Astrocyte of the hippocampus (primary cell): ENCODE measurements around the gene ZNF273.
A peak's percentile ranks its signal among the peaks of the same experiment; 100 is the strongest.

Experiments used
- DNase-seq: peaks from one replicate; pipeline ENCODE4 v3.0.0; 2011; ENCODE audit warnings: low read depth, low spot score

ZNF273 gene

GRCh38 chr7:64876792-64877713, 26.0 kb upstream of the ZNF273 start:
- DNase-seq = peak; percentile 81

- DNase-seq = no peak
Measured at GRCh38 chr7:64877714-64878610, 25.1 kb upstream of the ZNF273 start.

GRCh38 chr7:64878684-64879083, 24.4 kb upstream of the ZNF273 start:
- DNase-seq = no peak

DNA sequence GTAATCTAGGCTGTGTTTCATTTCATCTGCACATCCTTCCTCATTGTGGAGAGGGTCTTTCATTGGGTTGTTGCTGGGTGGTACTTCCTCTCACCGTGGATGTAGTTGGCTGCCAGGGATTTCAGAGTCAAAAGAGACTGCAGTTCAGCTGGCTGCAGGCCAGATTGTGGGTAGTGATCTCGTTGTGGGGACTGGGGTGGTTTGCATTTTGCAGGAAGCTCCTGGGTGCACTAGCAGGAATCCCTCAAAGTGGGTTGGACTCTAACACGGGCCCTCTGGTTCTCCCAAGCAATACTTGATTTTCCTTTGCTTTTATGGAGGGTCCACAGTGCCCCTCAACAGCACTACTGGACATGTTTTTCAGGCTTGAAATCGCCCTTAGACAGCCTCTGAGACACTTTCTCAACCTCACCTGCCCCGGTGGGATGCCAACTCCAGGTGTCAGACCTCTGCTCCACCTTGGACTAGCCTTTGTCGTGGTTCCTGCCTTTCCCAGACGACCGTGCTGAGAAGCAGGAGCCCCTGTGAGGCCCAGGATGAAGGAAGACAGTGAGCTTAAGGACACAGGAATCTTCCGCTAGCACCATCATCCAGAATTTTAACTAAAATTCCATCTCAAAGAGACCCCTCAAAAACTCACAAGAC, 23.9 kb upstream of the ZNF273 start:
- DNase-seq = no peak

DNA sequence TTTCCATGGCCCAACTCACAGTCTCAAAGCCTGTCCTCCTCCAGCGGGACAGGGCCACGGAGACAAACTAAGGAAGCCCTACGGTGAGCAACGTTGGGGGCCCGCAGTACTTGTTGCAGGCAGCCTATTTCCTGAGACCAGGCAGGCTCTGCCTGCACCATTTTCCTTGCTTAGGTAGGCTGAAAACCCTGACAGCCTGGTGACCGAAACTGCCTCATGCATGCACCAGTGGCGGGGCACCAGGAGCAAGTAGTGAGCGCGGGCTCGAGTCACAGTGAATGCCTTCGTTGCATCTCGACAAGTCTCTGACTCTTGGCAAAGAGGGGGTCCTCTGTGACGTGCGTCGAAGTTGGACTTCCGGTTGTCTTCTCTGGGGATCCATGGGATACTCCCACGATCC, 23.3 kb upstream of the ZNF273 start:
- no peak for DNase-seq

DNA sequence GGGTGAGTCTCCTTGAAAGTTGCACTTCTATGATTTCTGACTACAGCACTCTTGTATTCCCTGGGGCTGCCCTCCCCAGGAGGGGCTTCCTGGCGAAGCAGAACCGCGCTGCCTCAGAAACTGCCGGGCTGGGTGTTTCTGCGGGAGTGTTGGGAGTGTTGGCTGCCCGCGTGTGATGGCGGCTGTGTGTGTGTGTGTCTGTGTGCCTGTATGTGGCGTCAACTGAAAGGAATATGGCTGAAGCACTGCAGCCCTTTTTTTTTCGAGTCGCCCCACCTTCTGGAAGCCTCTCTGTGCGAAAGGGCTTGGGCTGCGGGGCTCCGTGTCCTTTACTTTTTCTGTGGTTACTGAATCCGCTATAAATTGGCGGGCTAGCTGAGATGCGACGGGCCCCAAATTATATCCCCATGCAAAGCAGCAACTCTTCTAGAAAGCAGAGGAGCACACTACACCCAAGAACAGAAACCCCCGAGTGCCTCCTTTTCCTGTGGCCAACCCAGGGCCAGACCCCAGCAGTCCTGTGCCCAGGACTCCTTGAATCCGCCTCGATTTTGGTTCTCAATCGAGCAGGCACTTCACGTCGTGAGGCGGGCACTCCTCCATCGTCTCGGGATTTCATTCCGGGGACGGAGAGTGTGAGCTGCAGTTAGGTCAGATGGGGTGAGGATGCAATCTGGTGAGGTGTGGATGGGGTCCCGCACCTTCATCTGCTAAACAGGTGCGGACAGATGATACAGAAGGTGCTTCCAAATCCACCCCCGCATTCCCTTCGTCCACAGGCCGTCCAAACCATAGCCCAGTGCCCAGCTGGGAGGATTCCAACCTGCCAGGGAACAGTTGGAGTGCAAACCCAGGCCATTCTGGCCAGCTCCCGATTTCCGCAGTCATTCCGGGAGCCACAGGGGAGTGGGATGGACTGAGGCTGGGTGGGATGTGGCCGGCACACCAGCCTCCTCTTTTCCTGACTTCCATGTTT, 22.5 kb upstream of the ZNF273 start:
- no peak for DNase-seq

DNA sequence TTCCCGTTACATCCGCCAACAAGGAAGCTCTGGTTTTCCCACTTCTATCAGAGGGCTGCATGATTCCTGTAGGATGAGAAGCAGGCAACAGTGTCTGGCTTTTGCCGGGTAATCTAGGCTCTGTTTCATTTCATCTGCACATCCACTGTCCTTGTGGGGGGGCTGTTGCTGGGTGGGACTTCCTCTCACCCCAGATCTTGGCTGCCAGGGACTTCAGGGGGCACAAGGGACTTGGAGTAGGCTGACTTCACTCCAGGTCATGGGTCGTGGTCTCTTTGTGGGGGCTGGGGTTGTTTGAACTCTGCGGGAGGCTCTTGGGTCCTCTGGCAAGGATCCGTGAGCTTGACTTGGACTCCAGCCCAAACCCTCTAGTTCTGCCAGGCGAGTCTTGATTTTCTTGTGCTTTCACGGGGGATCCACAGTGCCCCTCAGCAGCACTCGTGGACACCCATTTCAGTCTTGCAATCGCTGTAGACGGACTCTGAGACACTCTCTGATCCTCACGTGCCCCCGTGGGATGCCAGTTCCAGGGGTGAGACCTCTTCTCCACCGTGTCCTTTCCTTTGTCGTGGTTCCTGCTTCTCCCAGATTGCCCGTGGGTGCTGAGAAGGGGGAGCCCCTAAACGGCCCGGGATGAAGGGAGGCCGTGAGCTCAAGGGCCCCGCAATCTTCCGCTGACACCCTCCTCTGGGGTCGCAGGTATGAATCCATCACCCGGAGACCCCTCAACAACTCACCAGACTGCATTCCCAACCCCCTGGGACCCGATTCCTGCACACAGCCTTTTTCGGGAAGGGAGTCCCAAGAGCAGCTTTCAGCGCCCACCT, 21.4 kb upstream of the ZNF273 start:
- DNase-seq = no peak

DNA sequence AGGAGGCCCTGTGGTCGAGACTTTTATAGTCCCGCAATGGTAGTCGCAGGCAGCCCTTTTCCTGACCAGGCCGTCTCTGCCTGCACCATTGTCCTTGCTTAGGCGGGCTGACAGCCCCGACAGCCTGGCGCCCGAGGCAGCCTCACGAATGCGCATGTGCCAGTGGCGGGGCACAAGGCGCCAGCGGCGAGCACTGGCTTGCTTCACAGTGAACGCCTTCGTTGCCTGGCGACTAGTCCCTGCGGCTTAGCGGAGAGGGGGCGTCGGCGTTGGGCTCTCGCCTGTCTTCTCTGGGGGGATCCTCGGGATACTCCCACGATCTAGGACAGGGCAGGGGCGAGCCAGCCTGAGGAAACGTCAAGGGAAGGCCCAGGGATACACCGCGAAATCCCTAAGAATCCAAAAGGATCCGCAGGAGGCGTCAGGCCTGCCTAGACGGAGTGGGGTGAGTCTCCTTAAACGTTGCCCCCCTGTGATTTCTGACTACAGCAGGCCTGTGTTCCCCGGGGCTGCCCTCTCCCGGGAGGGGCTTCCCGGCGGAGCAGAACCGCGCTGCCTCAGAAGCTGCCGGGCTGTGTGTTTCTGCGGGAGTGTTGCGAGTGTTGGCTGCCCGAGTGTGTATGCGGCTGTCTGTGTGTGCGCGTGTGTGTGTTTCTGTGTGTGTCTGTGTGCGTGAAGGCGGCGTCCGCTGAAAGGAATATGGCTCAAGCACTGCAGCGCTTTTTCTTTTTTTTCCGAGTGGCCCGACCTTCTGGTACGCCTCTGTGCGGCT, 20.5 kb upstream of the ZNF273 start:
- peak; percentile 55 for DNase-seq

DNA sequence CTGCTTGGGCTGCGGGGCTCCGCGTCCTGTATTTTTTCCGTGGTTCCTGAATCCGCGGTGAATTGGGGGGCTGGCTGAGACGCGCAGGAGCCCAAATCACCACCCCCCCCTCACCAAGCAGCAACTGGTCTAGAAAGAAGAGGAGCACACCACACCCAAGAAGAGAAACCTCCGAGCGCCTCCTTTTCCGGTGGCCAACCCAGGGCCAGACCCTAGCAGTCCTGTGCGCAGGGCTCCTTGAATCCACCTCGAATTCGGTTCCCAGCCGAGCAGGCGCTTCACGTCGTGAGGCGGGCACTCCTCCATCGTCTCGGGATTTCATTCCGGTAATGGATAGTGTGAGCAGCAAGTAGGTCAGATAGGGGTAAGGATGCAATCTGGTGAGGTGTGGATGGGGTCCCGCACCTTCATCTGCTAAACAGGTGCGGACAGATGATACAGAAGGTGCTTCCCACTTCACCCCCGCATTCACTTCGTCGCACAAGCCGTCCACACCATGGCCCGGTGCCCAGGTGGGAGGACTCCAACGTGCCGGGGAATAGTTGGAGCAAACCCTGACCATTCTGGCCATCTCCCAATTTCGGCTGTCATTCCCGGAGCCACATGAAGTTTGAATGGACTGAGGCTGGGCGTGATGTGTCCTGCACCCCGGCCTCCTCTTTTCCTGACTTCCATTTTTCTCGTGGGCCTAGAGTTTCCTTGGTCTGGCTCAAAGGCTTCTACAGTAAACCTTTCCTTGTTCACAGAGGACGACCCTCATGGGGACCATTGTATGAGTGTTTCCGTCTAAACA, 19.8 kb upstream of the ZNF273 start:
- DNase-seq = no peak

DNA sequence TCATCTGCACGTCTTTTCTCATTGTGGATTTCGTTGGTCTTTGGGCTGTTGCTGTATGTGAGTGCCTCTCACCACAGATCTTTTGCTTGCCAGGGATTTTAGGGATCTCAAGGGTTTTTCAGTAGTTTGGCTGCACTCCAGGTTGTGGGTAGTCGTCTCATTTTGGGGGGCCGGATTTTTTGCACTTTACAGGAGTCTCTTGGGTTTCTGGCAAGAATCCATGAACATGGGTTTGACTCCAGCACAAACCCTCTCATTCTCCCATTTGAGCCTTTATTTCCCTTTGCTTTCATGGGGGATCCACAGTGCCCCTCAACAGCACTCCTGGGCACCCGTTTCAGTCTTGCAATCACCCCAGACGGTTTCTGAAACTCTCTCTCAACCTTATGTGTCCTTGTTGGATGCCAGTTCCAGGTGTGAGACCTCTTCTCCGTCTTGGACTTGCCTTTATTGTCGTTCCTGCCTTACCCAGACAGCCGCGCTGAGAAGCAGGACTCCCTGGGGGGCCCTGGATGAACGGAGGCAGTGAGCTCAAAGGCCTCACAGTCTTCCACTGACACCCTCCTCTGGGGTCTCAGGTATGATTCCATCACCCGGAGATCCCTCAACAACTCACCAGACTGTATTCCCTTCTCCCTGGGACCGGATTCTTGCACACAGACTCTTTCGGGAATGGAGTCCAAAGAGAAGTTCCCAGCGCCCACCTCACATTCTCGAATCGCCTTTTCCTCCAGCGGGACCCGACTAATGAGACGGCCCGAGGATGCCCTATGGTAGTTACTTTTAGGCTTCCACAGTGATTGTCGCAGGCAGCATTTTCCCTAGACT, 18.8 kb upstream of the ZNF273 start:
- no peak for DNase-seq

GRCh38 chr7:64884913-64885370, 18.1 kb upstream of the ZNF273 start:
- DNase-seq = no peak

GRCh38 chr7:64885520-64886240, 17.4 kb upstream of the ZNF273 start:
- no peak for DNase-seq

DNA sequence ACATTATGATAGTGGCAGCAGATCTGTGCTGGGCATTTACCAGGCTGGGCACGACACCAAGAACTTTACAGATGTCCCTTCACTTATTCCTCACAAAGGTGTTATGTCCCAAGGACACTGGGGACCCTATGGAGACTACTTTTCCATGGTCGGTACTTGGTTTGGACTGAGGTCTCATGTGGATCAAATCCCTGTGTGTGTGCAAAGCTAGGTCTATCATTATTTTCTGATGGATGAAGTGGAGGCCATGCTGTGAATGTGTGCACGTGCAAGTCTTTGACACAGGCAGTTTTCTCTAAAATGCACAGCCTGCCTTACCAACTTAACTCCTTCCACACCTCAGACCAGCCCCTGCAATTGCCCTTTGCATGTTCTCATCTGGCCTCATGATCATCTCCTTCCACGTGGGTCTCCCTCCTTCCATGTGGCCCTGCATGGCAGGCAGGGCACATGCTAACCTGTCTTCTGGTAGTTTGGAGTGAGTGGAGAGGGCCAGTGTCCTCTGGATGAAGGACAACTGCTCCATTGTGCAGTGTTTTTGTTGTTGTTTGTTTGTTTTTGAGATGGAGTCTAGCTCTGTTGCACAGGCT, 16.0 kb upstream of the ZNF273 start:
- DNase-seq = no peak

GRCh38 chr7:64887756-64888508, 15.1 kb upstream of the ZNF273 start:
- no peak for DNase-seq

DNA sequence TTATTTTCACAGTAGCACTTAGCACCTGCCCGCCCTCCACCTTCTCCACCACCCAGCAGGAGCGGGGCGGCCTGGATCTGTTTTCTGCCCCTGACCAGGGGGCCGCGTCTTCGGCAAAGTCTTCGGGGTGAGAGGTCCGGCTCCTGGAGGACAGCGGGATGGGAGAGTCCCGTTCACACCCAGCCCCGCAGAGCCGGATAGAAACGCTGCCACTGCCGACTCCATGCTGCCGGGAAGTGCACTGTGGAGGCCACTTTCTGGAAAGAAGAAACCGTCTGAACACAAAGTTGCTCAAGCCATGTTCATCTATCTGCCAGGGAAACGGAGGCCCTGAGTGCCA, 14.5 kb upstream of the ZNF273 start:
- DNase-seq = no peak
